ENCODE measurements around the gene RETREG3.

- TF ChIP-seq, protein P1, sequence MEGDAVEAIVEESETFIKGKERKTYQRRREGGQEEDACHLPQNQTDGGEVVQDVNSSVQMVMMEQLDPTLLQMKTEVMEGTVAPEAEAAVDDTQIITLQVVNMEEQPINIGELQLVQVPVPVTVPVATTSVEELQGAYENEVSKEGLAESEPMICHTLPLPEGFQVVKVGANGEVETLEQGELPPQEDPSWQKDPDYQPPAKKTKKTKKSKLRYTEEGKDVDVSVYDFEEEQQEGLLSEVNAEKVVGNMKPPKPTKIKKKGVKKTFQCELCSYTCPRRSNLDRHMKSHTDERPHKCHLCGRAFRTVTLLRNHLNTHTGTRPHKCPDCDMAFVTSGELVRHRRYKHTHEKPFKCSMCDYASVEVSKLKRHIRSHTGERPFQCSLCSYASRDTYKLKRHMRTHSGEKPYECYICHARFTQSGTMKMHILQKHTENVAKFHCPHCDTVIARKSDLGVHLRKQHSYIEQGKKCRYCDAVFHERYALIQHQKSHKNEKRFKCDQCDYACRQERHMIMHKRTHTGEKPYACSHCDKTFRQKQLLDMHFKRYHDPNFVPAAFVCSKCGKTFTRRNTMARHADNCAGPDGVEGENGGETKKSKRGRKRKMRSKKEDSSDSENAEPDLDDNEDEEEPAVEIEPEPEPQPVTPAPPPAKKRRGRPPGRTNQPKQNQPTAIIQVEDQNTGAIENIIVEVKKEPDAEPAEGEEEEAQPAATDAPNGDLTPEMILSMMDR (IDR thresholded peaks at IDR 0.05) = no peak
- TF ChIP-seq POLR2A (IDR thresholded peaks at IDR 0.05) (no peak), EP300 (IDR thresholded peaks at IDR 0.05) (no peak)
Observed at GRCh38 chr17:42544874-42545283, 64.3 kb downstream of the RETREG3 start.
